ENCODE results near the gene EHMT1.
"Not testable (repeated sequence)": the region's sequence is repeated elsewhere in the genome, so short reads cannot be mapped to it uniquely, and the experiment has no call there.

Gene EHMT1

GRCh38 chr9:137590469-137591383 is 28.1 kb upstream of the EHMT1 start, which contains the start of gene ZMYND19:
Gene ZMYND19, minus strand, starts transcription at chr9:137590512. Its CDS starts 249 bp downstream, at chr9:137590263.
- DNase-seq (ENCODE audit: low spot score): peak; percentile 91

DNA sequence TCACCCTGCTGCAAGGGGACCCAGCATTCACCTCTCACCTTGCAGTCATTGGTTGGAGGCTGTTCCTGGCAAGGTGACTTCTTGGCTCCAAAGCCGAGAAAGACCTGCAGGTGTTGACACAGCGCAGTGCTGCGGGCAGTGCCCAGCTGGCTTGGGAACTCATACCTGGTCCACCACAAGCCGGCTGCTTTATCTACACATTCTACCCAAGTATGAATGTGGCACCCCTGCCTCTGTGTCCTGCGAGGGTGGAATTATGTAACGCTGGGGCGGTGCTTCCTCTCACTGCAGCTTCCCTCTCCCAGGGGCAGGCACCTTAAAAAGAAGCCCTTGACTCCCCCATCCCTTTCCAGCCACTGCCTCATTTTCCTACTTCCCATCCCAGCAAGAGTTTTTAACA is 26.0 kb upstream of the EHMT1 start:
- no peak for DNase-seq (ENCODE audit: low spot score)

DNA sequence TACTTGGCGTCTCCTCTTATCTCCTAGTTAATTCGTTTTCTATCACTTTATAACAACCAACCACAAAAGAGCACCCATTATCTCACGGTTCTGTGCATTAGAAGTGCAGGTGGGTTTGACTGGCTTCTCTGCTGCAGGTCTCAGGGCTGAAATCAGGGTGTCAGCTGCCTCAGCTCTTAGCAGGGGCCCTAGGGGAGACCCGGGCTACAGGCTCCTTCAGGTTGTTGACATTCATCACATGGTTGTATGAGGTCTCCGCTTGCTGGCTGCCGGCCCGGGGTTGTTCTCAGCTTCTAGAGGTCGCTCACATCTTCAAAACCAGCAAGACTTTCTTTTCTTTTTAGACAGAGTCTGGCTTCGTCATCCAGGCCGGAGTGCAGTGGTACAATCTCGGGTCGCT is 25.6 kb upstream of the EHMT1 start:
- no peak for DNase-seq (ENCODE audit: low spot score)

DNA sequence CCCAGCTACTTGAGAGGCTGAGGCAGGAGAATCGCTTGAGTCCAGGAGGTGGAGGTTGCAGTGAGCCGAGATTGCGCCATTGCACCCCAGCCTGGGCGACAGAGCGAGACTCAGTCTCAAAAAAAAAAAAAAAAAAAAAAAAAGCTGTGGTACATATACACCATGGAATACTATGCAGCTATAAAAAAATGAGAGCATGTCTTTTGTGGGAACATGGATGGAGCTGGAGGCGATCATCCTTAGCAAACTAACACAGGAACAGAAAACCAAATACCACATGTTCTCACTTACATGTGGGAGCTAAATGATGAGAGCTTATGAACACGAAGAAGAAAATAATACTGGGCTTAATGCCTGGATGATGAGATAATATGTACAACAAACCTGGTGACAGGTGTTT is 22.2 kb upstream of the EHMT1 start:
- not testable (repeated sequence) for DNase-seq (ENCODE audit: low spot score)

- no peak for DNase-seq (ENCODE audit: low spot score)
These were observed 19.9 kb upstream of the EHMT1 start for GRCh38 chr9:137598943-137599342.

DNA sequence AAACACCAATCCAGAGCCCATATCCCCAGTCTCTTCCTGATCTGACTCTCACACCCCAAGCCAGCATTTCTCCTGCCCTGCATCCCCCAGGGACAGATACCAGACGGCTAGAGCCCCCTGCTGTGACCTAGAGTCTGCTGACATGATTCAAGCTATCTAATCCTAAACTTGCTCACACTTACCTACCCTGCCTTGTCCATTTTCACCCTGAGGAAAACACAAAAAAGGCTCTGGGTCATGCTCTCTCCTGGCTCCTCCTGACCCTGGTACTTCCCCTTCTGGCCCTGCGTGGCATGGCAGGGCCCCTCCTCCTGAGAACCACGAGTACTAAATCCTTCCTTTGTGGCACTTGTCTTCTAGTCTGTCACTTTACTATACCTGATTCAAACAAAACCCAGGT is 16.1 kb upstream of the EHMT1 start:
- no peak for DNase-seq (ENCODE audit: low spot score)

DNA sequence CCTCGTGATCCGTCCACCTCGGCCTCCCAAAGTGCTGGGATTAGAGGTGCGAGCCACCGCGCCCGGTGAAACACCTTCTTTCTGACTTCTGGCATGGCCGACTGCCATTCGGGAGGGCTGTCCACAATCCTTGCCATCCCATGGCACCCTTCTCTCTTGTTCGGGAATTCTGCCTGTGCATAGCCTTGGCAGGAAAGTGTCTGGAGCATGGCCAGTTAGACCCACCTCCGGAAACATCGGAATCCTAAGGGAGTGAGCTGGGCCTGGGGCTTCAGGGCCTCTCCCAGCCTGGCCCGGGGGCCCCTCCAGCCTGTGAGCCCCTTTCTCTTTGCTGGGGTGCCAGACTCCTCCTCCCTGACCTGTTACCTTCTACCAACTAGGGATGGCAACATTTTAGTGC is 14.9 kb upstream of the EHMT1 start:
- DNase-seq (ENCODE audit: low spot score): no peak

GRCh38 chr9:137604345-137605086 is 14.3 kb upstream of the EHMT1 start:
- no peak for DNase-seq (ENCODE audit: low spot score)

DNA sequence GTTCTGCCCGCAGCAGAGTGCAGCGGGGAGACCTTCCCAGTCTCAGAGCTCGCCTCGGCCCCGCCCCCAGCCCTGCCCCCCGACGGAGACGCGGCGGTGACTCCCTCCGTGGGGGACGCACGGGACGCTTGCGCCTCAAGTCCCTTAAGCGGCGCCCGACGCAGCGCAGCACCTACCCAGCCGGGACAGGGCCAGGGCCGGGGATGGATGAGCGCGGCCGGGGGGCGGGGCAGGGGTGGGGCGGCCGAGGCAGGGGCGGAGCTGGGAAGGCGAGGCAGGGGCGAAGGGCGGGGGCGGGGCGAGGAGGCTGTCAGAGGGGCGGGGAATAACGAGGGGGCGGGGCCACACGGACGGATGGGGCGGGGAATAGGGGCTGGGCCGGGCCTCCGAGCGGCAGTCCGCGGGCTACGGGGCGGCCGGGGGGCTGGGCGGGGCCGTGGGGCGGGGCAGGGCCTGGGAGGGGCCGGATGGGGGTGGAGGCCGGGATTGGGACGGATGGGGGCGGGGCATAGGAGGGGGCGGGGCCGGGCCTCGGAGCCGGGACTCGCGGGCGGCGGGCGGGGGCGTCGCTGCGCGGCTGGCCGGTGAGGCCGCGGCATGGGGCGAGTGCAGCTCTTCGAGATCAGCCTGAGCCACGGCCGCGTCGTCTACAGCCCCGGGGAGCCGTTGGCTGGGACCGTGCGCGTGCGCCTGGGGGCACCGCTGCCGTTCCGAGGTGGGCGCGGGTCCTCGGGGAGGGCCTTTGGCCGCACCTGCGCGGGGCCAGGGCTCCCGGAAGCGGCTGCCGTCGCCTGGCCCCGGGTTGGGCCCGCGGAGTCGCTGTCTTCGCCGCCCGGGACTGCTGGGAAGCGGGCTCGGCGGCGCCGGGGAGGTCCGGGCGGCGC is 13.4 kb upstream of the EHMT1 start, which contains the start of gene ARRDC1:
TSS of gene ARRDC1 (plus strand) at position 566 of the 884 bp plus-strand sequence. CDS start at position 598, 32 bp downstream.
- peak; percentile 88 for DNase-seq (ENCODE audit: low spot score)

- DNase-seq (ENCODE audit: low spot score): no peak
These were observed 12.7 kb upstream of the EHMT1 start for GRCh38 chr9:137606005-137606621.

GRCh38 chr9:137606734-137607138 is 12.1 kb upstream of the EHMT1 start:
- DNase-seq (ENCODE audit: low spot score): no peak

GRCh38 chr9:137607141-137607857 is 11.5 kb upstream of the EHMT1 start:
- DNase-seq (ENCODE audit: low spot score): no peak

- DNase-seq (ENCODE audit: low spot score): no peak
These were observed 7.9 kb upstream of the EHMT1 start for GRCh38 chr9:137610944-137611343.

DNA sequence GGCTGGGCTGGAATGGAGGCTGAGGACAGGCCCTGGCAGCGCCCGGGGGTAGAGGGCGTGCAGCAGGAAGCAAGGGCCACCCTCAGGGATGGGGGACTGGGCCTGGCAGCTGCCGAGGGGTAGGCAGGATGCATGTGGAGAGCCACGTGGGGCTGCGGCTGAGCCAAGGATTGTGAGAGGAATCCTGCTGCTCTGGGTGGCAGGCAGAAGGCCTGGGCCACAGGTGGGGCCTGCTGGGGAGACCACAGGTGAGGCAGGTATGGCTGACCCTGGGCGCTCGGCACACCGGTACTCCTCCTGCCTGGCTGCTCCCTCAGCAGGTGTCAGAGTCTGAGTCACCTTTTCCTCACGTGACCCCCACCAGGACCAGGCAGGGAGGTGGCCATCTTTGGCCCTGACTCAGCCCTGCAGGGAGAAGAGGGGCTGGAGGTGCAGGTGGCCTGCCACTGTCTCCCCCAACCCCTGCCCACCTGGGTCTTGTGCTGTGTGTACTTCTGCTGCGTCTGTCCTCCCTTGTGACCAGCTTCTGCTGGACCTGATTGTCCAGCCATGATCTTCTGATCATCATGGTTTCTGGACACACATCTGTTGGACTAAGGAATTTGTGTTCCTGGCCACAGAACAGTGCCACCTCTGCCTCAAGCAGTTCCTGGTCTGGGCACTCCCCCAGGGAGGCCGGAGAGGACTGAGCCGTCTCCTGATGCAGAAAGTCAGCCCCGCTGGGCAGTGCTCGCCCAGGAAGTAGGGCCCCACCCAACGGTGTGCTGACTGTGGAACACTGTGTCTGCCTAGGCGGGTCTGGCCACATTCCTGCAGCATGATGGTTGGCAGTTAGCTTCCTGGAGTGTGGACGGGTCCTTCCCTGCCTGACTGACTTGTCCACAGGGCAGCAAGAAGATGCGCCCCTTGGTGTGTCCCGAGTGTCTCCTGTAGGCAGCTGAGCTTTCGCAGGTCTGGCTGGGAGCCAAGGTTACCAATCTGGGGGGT is 6.9 kb upstream of the EHMT1 start:
- no peak for DNase-seq (ENCODE audit: low spot score)

DNA sequence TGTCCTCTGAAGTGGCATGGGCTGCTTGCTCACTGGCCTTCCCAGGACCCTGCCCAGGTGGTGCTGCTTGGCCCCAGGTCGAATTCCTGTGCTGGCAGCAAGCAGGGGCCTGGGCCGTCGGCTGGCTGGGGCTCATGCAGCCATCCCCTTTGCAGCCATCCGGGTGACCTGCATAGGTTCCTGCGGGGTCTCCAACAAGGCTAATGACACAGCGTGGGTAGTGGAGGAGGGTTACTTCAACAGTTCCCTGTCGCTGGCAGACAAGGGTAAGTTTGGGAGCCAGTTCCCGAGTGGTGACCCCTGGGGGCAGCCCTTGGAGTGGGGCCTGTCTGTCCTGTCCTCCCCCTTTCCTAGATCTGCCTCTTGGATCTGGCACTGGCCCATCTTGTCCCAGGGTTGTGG is 6.1 kb upstream of the EHMT1 start:
- no peak for DNase-seq (ENCODE audit: low spot score)

GRCh38 chr9:137613259-137613658 is 5.5 kb upstream of the EHMT1 start:
- DNase-seq (ENCODE audit: low spot score): no peak

DNA sequence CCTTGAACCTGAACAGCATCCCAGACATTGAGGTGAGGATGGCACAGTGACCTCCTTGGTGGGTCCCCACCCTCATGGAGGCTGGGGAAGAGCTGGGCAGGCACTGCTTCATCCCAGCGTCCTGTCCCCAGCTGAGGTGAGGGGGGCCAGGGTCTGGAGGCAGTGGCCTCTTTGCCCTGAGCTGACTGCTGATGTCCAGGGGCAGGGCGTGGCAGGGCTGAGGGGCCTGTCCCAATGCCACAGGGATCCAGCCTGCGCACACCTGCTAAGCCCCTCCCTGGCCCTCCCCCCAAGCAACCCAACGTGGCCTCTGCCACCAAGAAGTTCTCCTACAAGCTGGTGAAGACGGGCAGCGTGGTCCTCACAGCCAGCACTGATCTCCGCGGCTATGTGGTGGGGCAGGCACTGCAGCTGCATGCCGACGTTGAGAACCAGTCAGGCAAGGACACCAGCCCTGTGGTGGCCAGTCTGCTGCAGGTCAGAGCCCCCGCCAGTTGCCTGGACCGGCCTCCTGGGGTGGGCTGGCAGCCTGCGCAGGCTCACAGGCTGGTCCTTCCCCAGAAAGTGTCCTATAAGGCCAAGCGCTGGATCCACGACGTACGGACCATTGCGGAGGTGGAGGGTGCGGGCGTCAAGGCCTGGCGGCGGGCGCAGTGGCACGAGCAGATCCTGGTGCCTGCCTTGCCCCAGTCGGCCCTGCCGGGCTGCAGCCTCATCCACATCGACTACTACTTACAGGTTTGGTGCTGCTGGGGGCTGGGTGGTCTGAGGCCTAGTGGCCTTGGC is 4.9 kb upstream of the EHMT1 start:
- no peak for DNase-seq (ENCODE audit: low spot score)

GRCh38 chr9:137614631-137615386 is 4.0 kb upstream of the EHMT1 start:
- no peak for DNase-seq (ENCODE audit: low spot score)
